ENCODE data around the gene ROBO1. TPM values are rescaled to one million over a fixed set of nuclear protein-coding genes. Genes with fewer than 3 reads are reported as not detected.

Gene ROBO1
- polyA plus RNA-seq, 1 experiment: 33.9 TPM

DNA sequence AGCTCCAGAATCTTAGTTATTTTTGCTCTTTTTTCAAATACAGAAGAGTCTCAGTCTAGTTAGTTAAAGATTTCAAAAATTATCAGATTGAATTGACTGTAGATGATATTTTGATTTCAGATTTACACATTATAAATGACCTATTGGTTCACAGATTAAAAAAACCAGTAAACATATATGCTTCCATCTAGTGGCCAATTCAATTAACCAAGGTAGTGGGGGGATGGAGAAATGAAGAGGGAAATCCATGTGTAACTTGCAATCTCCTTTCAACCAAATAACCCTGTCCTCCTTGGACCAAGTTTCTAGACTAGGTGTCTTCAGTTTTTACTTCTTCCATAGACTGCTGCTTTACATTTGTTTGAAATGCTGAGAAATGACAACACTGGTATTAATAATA lies 789.8 kb downstream of the ROBO1 start:
- peak; percentile 49 for TF ChIP-seq CTCF (IDR thresholded peaks at IDR 0.05; ENCODE audit: insufficient read depth, low read depth, low read length)
- H3K4me3 ChIP-seq (ENCODE audit: low read depth, low read length): no peak overlapping the region
- DNase-seq (ENCODE audit: low read depth): no peak
- ChIA-PET POLR2A (no interaction called here), CTCF (interaction anchor here (1.1 to 2.2 kb wide), 3 partner anchors 10 to 321 kb away, joined by 3 to 9 read pairs (median 7); no protein-coding TSS in a partner anchor)
- H3K27me3 ChIP-seq (ENCODE audit: control insufficient read depth, insufficient read depth, low read length): no peaks in the 10 kb centered on the region
- no peaks in the 10 kb centered on the region for H3K36me3 ChIP-seq (ENCODE audit: control insufficient read depth, insufficient read depth, low read length)

GRCh38 chr3:78977073-78977472 lies 790.7 kb downstream of the ROBO1 start:
- POLR2A ChIA-PET: no interaction called here
- TF ChIP-seq CTCF (IDR thresholded peaks at IDR 0.05; ENCODE audit: insufficient read depth, low read depth, low read length): no peak
- CTCF ChIA-PET: no interaction called here
- no peaks in the 10 kb centered on the region for H3K36me3 ChIP-seq (ENCODE audit: control insufficient read depth, insufficient read depth, low read length)
- no peak overlapping the region for H3K4me3 ChIP-seq (ENCODE audit: low read depth, low read length)
- H3K27me3 ChIP-seq (ENCODE audit: control insufficient read depth, insufficient read depth, low read length): no peaks in the 10 kb centered on the region
- DNase-seq (ENCODE audit: low read depth): no peak

DNA sequence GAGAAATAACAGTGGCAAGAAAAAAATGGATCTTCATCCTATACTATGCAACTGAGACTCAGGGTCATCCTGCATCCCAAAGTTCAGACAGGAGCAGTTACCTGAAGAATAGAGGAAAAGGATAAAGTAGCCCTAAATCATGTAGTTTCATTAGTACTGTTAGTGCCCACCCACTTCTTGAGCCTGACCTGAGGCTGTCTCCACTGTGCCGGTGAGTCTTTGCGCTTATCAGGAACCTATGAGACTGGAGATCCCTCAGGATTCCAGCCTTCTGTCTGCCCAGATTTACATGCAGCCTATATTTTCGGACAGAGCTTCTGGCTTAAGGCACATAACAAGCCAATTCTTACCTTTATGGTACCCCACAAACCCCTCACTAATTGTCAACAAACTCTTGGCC lies 791.6 kb downstream of the ROBO1 start:
- POLR2A ChIA-PET: no interaction called here
- no peaks in the 10 kb centered on the region for H3K27me3 ChIP-seq (ENCODE audit: control insufficient read depth, insufficient read depth, low read length)
- H3K4me3 ChIP-seq (ENCODE audit: low read depth, low read length): no peak overlapping the region
- CTCF ChIA-PET: interaction anchor here (0.7 kb wide), 1 partner anchor 319 kb away, joined by 3 read pairs; no protein-coding TSS in a partner anchor
- no peak for TF ChIP-seq CTCF (IDR thresholded peaks at IDR 0.05; ENCODE audit: insufficient read depth, low read depth, low read length)
- no peak for DNase-seq (ENCODE audit: low read depth)
- no peaks in the 10 kb centered on the region for H3K36me3 ChIP-seq (ENCODE audit: control insufficient read depth, insufficient read depth, low read length)

DNA sequence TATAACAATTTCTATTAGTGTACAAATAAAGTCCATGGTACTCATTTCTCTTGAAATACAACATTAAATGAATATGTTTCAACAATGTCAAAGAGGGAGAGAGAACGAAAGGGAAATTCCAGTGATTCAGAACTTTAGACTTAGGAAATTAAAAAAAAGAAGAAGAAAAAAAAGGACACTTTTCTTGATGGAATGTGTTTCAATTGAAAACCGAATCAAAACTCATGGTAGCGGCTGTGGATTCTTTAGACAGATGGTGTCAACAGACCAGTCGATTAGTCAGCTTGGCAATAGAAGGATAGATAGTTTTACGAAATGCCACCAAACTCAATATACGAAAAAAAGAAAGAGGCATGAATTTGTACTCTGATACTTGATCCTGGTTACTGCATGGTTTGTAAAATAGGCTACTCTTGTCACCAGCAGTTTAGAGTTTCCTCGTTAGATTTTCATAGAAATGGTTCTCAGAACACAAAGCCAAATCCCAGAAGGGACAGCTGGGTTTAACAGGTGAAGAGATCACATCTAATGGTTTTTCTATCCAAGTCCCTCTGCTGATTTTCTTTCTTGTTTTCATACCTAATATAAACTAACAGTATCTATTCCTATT lies 793.5 kb downstream of the ROBO1 start:
- Histone ChIP-seq H3K27me3 (ENCODE audit: control insufficient read depth, insufficient read depth, low read length) (no peaks in the 10 kb centered on the region), H3K4me3 (ENCODE audit: low read depth, low read length) (no peak overlapping the region), H3K36me3 (ENCODE audit: control insufficient read depth, insufficient read depth, low read length) (no peaks in the 10 kb centered on the region)
- ChIA-PET POLR2A (no interaction called here), CTCF (interaction anchor here (1.4 to 1.5 kb wide), 2 partner anchors 310 to 313 kb away, joined by 3 to 4 read pairs; no protein-coding TSS in a partner anchor)
- DNase-seq (ENCODE audit: low read depth): no peak
- no peak for TF ChIP-seq CTCF (IDR thresholded peaks at IDR 0.05; ENCODE audit: insufficient read depth, low read depth, low read length)

GRCh38 chr3:78972617-78973301 lies 795.0 kb downstream of the ROBO1 start:
- Histone ChIP-seq H3K27me3 (ENCODE audit: control insufficient read depth, insufficient read depth, low read length) (no peaks in the 10 kb centered on the region), H3K4me3 (ENCODE audit: low read depth, low read length) (no peak overlapping the region), H3K36me3 (ENCODE audit: control insufficient read depth, insufficient read depth, low read length) (no peaks in the 10 kb centered on the region)
- ChIA-PET CTCF (interaction anchor here (0.8 to 1.5 kb wide), 2 partner anchors 9 to 31 kb away, joined by 3 to 6 read pairs; no protein-coding TSS in a partner anchor), POLR2A (no interaction called here)
- TF ChIP-seq CTCF (IDR thresholded peaks at IDR 0.05; ENCODE audit: insufficient read depth, low read depth, low read length): no peak
- no peak for DNase-seq (ENCODE audit: low read depth)

Data from BJ (cell line).